ENCODE results near the gene C1D. TPM values are rescaled to one million over a fixed set of nuclear protein-coding genes. Genes with fewer than 3 reads are reported as not detected.
A peak's percentile ranks its signal among the peaks of the same experiment; 100 is the strongest.

The C1D gene
- total and polyA plus RNA-seq, 2 of the 4 experiments (the other 2 are of a cell fraction), result 2.7 to 14.3 TPM

DNA sequence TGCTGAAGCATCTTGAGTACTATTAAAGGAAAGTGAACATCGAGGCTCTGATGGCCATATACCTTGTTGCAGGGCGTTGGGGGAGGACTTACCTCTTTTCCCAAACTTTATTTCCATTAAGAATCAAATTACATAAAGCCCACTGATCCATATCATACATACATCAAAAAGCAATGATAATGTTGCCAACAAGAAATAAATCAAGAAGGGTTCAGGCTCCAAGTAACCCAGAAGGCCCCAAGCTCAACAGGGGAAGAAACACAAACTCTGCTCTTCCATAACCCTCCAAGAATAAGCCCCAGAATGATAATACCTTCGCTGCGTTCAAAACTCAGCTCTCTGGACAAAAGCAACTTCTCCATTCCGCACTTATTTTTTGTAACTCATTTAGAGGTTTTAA is 32.3 kb downstream of the C1D start:
- peak overlapping the region; percentile 58; the same call in 1 of the 2 replicates for H3K4ac ChIP-seq (ENCODE audit: low read depth, low read length)
- peak overlapping the region; percentile 48 for H2BK120ac ChIP-seq (ENCODE audit: low read depth, low read length)
- no peaks in the 10 kb centered on the region for H3K27me3 ChIP-seq (ENCODE audit: control insufficient read depth, insufficient read depth, low read length)
- peak overlapping the region; percentile 48; the same call in 1 of the 2 replicates for H2BK20ac ChIP-seq (ENCODE audit: low read depth, low read length)
- no peak overlapping the region for H4K5ac ChIP-seq (ENCODE audit: low read depth, low read length)
- no peak overlapping the region for H3K56ac ChIP-seq (ENCODE audit: extremely low read depth, insufficient read depth, low read length)
- intact Hi-C loops (cut with micrococcal nuclease) (loop anchor here (2.0 to 10.0 kb wide), 6 partner anchors 298 to 1603 kb away; no protein-coding TSS in a partner anchor), dilution Hi-C loops (cut with HindIII; ENCODE audit: low sequenced_read_pairs, unreplicated experiment) (no loop called here), in situ Hi-C loops (cut with MboI; ENCODE audit: low sequenced_read_pairs) (loop anchor here (25.0 kb wide), 2 partner anchors 1443 to 1593 kb away; partner anchors contain the start of gene MEIS1)
- POLR2A ChIA-PET (ENCODE audit: unreplicated experiment), result interaction anchor here (0.5 kb wide), 1 partner anchor 430 kb away, joined by 4 read pairs; no protein-coding TSS in a partner anchor
- no peak overlapping the region for H2AK9ac ChIP-seq (replicated peaks; ENCODE audit: low read depth, low read length, poor library complexity)
- H3K9me1 ChIP-seq (ENCODE audit: insufficient read depth, low read length), result no peaks in the 10 kb centered on the region
- no peak overlapping the region for H3K23ac ChIP-seq (ENCODE audit: low read depth, low read length)
- no peaks in the 10 kb centered on the region for H3K79me1 ChIP-seq (ENCODE audit: low read depth in 1 of 2, low read length in 2 of 2)
- no peak overlapping the region for H3K18ac ChIP-seq (ENCODE audit: low read depth, low read length)
- DNase-seq (no peak), ATAC-seq (ENCODE audit: low read depth) (no peak)
- no peak overlapping the region for H3K9ac ChIP-seq (ENCODE audit: low read depth, low read length)
- H3K36me3 ChIP-seq (ENCODE audit: control insufficient read depth, insufficient read depth, low read length), result no peaks in the 10 kb centered on the region
- H3K9me3 ChIP-seq (ENCODE audit: control insufficient read depth, insufficient read depth, low read length), result no peaks in the 10 kb centered on the region
- H3K4me1 ChIP-seq (ENCODE audit: control insufficient read depth, insufficient read depth, low read length), result no peaks in the 10 kb centered on the region; the same call in 1 of the 2 replicates
- H3K4me2 ChIP-seq (ENCODE audit: low read depth, low read length), result no peak overlapping the region
- no peak overlapping the region for H3K27ac ChIP-seq (ENCODE audit: insufficient read depth, low read length)
- no peak for TF ChIP-seq MAFK (IDR thresholded peaks at IDR 0.05; ENCODE audit: low read depth, low read length)
- no peak for TF ChIP-seq RFX5 (IDR thresholded peaks at IDR 0.05; ENCODE audit: low read depth, low read length)
- no peak for TF ChIP-seq SMC3 (IDR thresholded peaks at IDR 0.05; ENCODE audit: low read depth, low read length)
- no peak for TF ChIP-seq NFE2L2 (IDR thresholded peaks at IDR 0.05; ENCODE audit: low read depth, low read length)
- no peak for TF ChIP-seq CEBPB (IDR thresholded peaks at IDR 0.05; ENCODE audit: low read depth, low read length)
- TF ChIP-seq, protein P1, sequence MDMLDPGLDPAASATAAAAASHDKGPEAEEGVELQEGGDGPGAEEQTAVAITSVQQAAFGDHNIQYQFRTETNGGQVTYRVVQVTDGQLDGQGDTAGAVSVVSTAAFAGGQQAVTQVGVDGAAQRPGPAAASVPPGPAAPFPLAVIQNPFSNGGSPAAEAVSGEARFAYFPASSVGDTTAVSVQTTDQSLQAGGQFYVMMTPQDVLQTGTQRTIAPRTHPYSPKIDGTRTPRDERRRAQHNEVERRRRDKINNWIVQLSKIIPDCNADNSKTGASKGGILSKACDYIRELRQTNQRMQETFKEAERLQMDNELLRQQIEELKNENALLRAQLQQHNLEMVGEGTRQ (IDR thresholded peaks at IDR 0.05; ENCODE audit: low read depth, low read length), result no peak
- TF ChIP-seq MAZ (IDR thresholded peaks at IDR 0.05; ENCODE audit: borderline replicate concordance, low read depth, low read length), result no peak
- no peak for TF ChIP-seq BHLHE40 (IDR thresholded peaks at IDR 0.05; ENCODE audit: low read depth, low read length)
- no peak for TF ChIP-seq RCOR1 (IDR thresholded peaks at IDR 0.05; ENCODE audit: insufficient replicate concordance, low read length)
- no peak for TF ChIP-seq MXI1 (IDR thresholded peaks at IDR 0.05; ENCODE audit: borderline replicate concordance, low read depth, low read length)
- TF ChIP-seq CHD1 (IDR thresholded peaks at IDR 0.05; ENCODE audit: low read depth, low read length), result no peak
- no peak for TF ChIP-seq FOS (IDR thresholded peaks at IDR 0.05; ENCODE audit: low read depth, low read length)
- TF ChIP-seq, protein P2, sequence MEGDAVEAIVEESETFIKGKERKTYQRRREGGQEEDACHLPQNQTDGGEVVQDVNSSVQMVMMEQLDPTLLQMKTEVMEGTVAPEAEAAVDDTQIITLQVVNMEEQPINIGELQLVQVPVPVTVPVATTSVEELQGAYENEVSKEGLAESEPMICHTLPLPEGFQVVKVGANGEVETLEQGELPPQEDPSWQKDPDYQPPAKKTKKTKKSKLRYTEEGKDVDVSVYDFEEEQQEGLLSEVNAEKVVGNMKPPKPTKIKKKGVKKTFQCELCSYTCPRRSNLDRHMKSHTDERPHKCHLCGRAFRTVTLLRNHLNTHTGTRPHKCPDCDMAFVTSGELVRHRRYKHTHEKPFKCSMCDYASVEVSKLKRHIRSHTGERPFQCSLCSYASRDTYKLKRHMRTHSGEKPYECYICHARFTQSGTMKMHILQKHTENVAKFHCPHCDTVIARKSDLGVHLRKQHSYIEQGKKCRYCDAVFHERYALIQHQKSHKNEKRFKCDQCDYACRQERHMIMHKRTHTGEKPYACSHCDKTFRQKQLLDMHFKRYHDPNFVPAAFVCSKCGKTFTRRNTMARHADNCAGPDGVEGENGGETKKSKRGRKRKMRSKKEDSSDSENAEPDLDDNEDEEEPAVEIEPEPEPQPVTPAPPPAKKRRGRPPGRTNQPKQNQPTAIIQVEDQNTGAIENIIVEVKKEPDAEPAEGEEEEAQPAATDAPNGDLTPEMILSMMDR (conservative IDR thresholded peaks at IDR 0.05; ENCODE audit: low read depth, low read length), result no peak
- no peak overlapping the region for H4K91ac ChIP-seq (ENCODE audit: insufficient read depth, low read depth, low read length)
- H2AK5ac ChIP-seq (ENCODE audit: low read depth, low read length), result no peak overlapping the region
- CTCF ChIA-PET, result interaction anchor here (0.6 to 1.9 kb wide), 3 partner anchors 14 to 190 kb away, joined by 3 to 8 read pairs (median 4); no protein-coding TSS in a partner anchor
- no TSS peak for BruUV-seq (replicated peaks)
- H2BK15ac ChIP-seq (ENCODE audit: low read depth, low read length), result no peak overlapping the region; the same call in 2 of the 3 replicates
- H3K4me3 ChIP-seq (ENCODE audit: insufficient read depth, low read depth, low read length), result no peak overlapping the region
- H4K8ac ChIP-seq (ENCODE audit: low read depth in 2 of 2, low read length in 2 of 2), result peak overlapping the region in 1 of 2 experiments; percentile 37; a peak in 1 of 4 replicates
- H2AFZ ChIP-seq (replicated peaks; ENCODE audit: low read length, poor library complexity), result no peak overlapping the region
- no peak overlapping the region for H2BK5ac ChIP-seq (ENCODE audit: low read depth, low read length, poor library complexity, severe bottlenecking)
- 100% methylated on average over 1 of the region's 5 CpGs; no CpG with 5 or more reads in 1 of the 2 experiments for WGBS, 2 experiments (ENCODE audit: extremely low coverage in 2 of 2, insufficient read length in 1 of 2)
- 0 out of 2 replicates have a peak overlapping the region, but pooled peaks have one; percentile 29 for H3K14ac ChIP-seq (replicated peaks; ENCODE audit: low read depth, low read length)
- H4K20me1 ChIP-seq (ENCODE audit: insufficient read depth, low read length), result no peaks in the 10 kb centered on the region
